Calu3 (cell line): ENCODE results near the gene CYB5R4. TPM values are rescaled to one million over a fixed set of nuclear protein-coding genes. Genes with fewer than 3 reads are reported as not detected.

Experiments
- BruUV-seq: library from RNA; stranded (reverse); fragments of 400-500 nt; replicated peaks from 2 replicates; lab custom pipeline; 2021; lab: Mats Ljungman, UMichigan
- CTCF ChIA-PET: fragments of 300-600 bp; sonication (Branson Sonifier 250); formaldehyde crosslinking; loops from one replicate; lab custom pipeline; 2022; ENCODE audit warnings: antibody characterized with exemption; lab: Charles Lee
- DNase-seq: peaks from one replicate; pipeline ENCODE4 v3.0.0; 2022
- H3K27ac Mint-ChIP-seq: one replicate; pipeline ENCODE4 v1.8.0; 2022; ENCODE audit warnings: mixed read lengths; ENCODE audit not compliant: unreplicated experiment
- H3K27me3 Mint-ChIP-seq: one replicate; pipeline ENCODE4 v1.8.0; 2022; ENCODE audit warnings: mixed read lengths; ENCODE audit not compliant: unreplicated experiment
- H3K36me3 Mint-ChIP-seq: one replicate; pipeline ENCODE4 v1.8.0; 2022; ENCODE audit warnings: mild to moderate bottlenecking, moderate library complexity, mixed read lengths; ENCODE audit not compliant: insufficient read depth, unreplicated experiment
- H3K4me1 Mint-ChIP-seq: one replicate; pipeline ENCODE4 v1.8.0; 2022; ENCODE audit warnings: mild to moderate bottlenecking, low read depth, mixed read lengths; ENCODE audit not compliant: unreplicated experiment
- H3K4me3 Mint-ChIP-seq: one replicate; pipeline ENCODE4 v1.8.0; 2022; ENCODE audit warnings: mild to moderate bottlenecking, low read depth, moderate library complexity, mixed read lengths; ENCODE audit not compliant: unreplicated experiment
- H3K9me3 Mint-ChIP-seq: one replicate; pipeline ENCODE4 v1.8.0; 2022; ENCODE audit warnings: low read depth, mixed read lengths; ENCODE audit not compliant: unreplicated experiment
- intact Hi-C: fragments of 100-400 bp; cut with micrococcal nuclease; formaldehyde crosslinking; loops from one replicate; pipeline ENCODE4 v1.10.0; 2022; ENCODE audit not compliant: unreplicated experiment
- total RNA-seq: library from RNA; stranded (reverse); gene quantifications from 2 replicates; pipeline ENCODE4 v1.2.3, GENCODE V29; 2022
- TF ChIP-seq, protein P1 (sequence below): fragments of 200-600 bp; IDR thresholded peaks from one replicate; pipeline ENCODE4 v1.8.0; 2022; ENCODE audit warnings: antibody characterized with exemption; ENCODE audit not compliant: unreplicated experiment

The CYB5R4 gene
- total RNA-seq, 1 experiment from 2014 or later, result 28.3 TPM

DNA sequence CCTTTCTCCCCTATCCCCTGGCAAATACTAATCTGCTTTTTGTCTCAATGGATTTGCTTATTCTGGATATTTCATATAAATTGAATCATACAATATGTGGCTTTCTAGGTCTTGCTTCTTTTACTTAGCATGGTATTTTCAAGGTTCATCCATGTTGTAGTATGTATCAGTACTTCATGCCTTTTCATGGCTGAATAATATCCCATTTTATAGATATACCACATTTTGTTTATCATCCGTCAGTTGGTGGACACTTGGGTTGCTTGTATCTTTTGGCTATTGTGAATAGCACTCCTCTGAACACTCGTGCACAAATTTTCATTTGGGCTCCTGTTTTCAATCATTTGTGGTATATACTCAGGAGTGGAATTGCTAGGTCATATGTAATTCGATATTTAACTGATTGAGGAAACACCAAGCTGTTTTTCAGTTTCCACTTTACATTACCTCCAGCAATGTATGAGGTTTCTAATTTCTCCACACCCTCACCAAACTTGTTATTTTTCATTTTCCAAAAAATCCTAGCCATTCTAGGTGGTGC, 36.8 kb upstream of the CYB5R4 start:
- CTCF ChIA-PET, result no interaction called here
- TF ChIP-seq, protein P1, sequence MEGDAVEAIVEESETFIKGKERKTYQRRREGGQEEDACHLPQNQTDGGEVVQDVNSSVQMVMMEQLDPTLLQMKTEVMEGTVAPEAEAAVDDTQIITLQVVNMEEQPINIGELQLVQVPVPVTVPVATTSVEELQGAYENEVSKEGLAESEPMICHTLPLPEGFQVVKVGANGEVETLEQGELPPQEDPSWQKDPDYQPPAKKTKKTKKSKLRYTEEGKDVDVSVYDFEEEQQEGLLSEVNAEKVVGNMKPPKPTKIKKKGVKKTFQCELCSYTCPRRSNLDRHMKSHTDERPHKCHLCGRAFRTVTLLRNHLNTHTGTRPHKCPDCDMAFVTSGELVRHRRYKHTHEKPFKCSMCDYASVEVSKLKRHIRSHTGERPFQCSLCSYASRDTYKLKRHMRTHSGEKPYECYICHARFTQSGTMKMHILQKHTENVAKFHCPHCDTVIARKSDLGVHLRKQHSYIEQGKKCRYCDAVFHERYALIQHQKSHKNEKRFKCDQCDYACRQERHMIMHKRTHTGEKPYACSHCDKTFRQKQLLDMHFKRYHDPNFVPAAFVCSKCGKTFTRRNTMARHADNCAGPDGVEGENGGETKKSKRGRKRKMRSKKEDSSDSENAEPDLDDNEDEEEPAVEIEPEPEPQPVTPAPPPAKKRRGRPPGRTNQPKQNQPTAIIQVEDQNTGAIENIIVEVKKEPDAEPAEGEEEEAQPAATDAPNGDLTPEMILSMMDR, result no peak
- H3K36me3 Mint-ChIP-seq, result no peaks in the 10 kb centered on the region
- no peaks in the 10 kb centered on the region for H3K9me3 Mint-ChIP-seq
- intact Hi-C loops, result no loop called here
- H3K27me3 Mint-ChIP-seq, result no peaks in the 10 kb centered on the region
- H3K27ac Mint-ChIP-seq, result no peak overlapping the region
- DNase-seq, result no peak
- no peaks in the 10 kb centered on the region for H3K4me1 Mint-ChIP-seq
- no TSS peak for BruUV-seq
- no peak overlapping the region for H3K4me3 Mint-ChIP-seq

DNA sequence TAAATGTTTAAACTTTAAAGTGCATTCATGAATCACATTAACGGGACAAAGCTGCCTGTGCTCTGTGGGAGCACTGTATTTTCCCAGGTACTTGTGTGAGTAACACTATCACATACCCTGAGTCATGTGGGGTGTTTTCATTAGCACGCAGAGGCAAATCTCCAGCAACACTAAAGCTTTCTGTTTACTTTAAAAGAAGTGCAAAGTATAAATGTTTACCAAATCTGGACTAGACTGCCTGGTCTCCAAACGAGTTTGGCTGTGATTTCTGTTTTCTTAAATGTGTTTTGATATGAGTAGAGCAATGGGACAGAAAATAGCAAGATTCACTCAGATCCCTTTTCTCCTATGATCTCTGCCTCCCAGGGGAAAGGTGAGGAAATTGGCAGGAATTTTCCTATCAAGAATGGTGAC, 35.1 kb upstream of the CYB5R4 start:
- Mint-ChIP-seq H3K4me1 (no peaks in the 10 kb centered on the region), H3K27ac (no peak overlapping the region), H3K9me3 (no peaks in the 10 kb centered on the region), H3K4me3 (no peak overlapping the region), H3K27me3 (no peaks in the 10 kb centered on the region), H3K36me3 (no peaks in the 10 kb centered on the region)
- CTCF ChIA-PET, result no interaction called here
- BruUV-seq, result no TSS peak
- DNase-seq, result no peak
- intact Hi-C loops, result no loop called here
- TF ChIP-seq, protein P1, result no peak

DNA sequence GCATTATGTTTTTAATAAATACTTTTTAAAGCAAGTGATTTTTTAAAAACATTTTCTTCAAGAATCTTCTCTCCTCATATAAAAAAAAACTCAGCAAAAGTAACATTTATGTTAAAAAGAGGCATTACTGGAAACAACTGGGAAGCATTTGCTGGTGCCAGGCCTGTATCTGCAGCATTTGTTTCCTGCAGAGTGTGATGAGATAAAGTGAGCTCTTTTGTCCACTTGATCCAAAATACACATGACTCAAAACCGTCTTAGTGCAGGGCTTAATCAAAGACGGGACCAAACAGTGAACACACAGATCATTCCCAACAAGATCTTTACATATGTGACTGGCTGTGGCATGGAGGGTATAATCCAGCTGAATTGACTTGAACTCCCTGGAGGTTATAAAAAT, 34.7 kb upstream of the CYB5R4 start:
- no peak for DNase-seq
- Mint-ChIP-seq H3K36me3 (no peaks in the 10 kb centered on the region), H3K4me1 (no peaks in the 10 kb centered on the region), H3K4me3 (no peak overlapping the region), H3K27ac (no peak overlapping the region), H3K9me3 (no peaks in the 10 kb centered on the region), H3K27me3 (no peaks in the 10 kb centered on the region)
- BruUV-seq, result no TSS peak
- CTCF ChIA-PET, result no interaction called here
- intact Hi-C loops, result no loop called here
- TF ChIP-seq, protein P1, result no peak

DNA sequence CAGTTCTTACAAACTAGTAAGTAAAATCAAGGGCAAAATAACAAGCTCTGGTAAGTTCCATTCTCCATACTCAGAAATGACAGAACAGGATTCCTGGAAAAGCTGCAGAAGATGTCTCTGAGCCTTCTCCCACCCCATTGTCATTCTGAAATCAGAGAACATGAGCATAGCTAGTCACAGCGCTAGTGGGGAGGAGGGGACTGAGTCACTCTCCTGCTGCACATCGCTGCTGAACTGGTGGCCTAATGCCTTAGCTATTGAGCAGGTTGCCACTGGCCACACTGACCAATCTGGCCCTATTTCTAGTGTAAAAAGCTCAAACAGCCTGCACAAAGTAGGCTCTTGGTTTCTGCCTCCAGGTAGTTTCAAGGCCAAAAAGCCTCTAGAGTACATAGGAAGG, 32.4 kb upstream of the CYB5R4 start:
- no peak for DNase-seq
- no peaks in the 10 kb centered on the region for H3K9me3 Mint-ChIP-seq
- no TSS peak for BruUV-seq

More for the DNA sequence above, 32.4 kb upstream of the CYB5R4 start:
- intact Hi-C loops, result no loop called here
- no peak overlapping the region for H3K4me3 Mint-ChIP-seq
- CTCF ChIA-PET, result no interaction called here
- TF ChIP-seq, protein P1, result no peak
- H3K4me1 Mint-ChIP-seq, result no peaks in the 10 kb centered on the region
- H3K36me3 Mint-ChIP-seq, result no peaks in the 10 kb centered on the region
- H3K27ac Mint-ChIP-seq, result no peak overlapping the region
- H3K27me3 Mint-ChIP-seq, result no peaks in the 10 kb centered on the region
